Lower lobe of right lung (tissue), 2 donors: ENCODE data around the gene TPCN1. TPM values are rescaled to one million over a fixed set of nuclear protein-coding genes. Genes with fewer than 3 reads are reported as not detected.

ENCODE experiments used
- ATAC-seq, 2 donors: fragments of 200-7000 bp; cut with Tn5 transposase; one replicate each; pipeline ENCODE4 v1.9.1; 2020 to 2022; ENCODE audit warnings: mild to moderate bottlenecking in 2 of 2, moderate library complexity in 2 of 2
- DNase-seq: peaks from one replicate; pipeline ENCODE4 v3.0.0-alpha.2; 2020
- H3K27ac ChIP-seq: fragments of 200-600 bp; one replicate; pipeline ENCODE4 v1.8.0; 2022
- H3K27me3 ChIP-seq: fragments of 200-600 bp; one replicate; pipeline ENCODE4 v1.8.0; 2022; ENCODE audit warnings: low read depth
- H3K36me3 ChIP-seq: fragments of 200-600 bp; one replicate; pipeline ENCODE4 v1.8.0; 2022; ENCODE audit warnings: mild to moderate bottlenecking
- H3K4me1 ChIP-seq: fragments of 200-600 bp; one replicate; pipeline ENCODE4 v1.8.0; 2022
- H3K4me3 ChIP-seq: fragments of 200-600 bp; one replicate; pipeline ENCODE4 v1.8.0; 2022; ENCODE audit warnings: mild to moderate bottlenecking
- H3K9me3 ChIP-seq: fragments of 200-600 bp; one replicate; pipeline ENCODE4 v1.8.0; 2022
- intact Hi-C: fragments of 100-400 bp; cut with DNase I; formaldehyde crosslinking; loops from one replicate; pipeline ENCODE4 v1.11.0; 2022
- total RNA-seq: library from RNA; stranded (reverse); fragmentation: NEBNext Ultra II Directional; extraction: Animal tissue kit (Norgen Biotek cat#: 25700); gene quantifications from one replicate; pipeline ENCODE4 v1.2.1, GENCODE V29; 2021
- TF ChIP-seq, protein P1 (sequence below): fragments of 200-600 bp; IDR thresholded peaks from one replicate; pipeline ENCODE4 v1.8.0; 2022; ENCODE audit warnings: antibody characterized with exemption, mild to moderate bottlenecking
- donor health status: DM: no; HTN: yes; CAD: no; lungs with severe emphysema.

TPCN1 gene
- total RNA-seq, 1 donor from 2014 or later: 68.1 TPM

DNA sequence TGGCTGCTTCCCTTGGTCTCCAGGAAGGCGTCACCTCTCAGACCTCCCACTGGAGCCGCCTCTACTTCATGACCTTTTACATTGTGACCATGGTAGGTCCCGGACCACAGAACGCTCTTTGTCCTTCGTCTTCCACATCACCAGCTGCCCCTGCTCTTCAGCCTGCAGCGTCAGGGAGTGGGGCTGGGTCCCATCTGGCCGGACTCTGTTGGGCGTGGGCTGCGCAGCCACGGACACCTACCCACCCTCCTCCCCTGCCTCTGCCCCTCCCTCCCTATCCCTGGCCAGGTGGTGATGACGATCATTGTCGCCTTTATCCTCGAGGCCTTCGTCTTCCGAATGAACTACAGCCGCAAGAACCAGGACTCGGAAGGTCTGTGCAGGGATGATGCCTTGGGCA lies 70.3 kb downstream of the TPCN1 start:
- H3K27ac ChIP-seq: no peak overlapping the region
- DNase-seq: no peak
- H3K4me3 ChIP-seq: no peak overlapping the region
- TF ChIP-seq, protein P1, sequence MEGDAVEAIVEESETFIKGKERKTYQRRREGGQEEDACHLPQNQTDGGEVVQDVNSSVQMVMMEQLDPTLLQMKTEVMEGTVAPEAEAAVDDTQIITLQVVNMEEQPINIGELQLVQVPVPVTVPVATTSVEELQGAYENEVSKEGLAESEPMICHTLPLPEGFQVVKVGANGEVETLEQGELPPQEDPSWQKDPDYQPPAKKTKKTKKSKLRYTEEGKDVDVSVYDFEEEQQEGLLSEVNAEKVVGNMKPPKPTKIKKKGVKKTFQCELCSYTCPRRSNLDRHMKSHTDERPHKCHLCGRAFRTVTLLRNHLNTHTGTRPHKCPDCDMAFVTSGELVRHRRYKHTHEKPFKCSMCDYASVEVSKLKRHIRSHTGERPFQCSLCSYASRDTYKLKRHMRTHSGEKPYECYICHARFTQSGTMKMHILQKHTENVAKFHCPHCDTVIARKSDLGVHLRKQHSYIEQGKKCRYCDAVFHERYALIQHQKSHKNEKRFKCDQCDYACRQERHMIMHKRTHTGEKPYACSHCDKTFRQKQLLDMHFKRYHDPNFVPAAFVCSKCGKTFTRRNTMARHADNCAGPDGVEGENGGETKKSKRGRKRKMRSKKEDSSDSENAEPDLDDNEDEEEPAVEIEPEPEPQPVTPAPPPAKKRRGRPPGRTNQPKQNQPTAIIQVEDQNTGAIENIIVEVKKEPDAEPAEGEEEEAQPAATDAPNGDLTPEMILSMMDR: no peak
- intact Hi-C loops: no loop called here
- peaks cover 100% of the 10 kb centered on the region for H3K36me3 ChIP-seq
- ATAC-seq: no peak
- no peaks in the 10 kb centered on the region for H3K9me3 ChIP-seq
- H3K4me1 ChIP-seq: no peaks in the 10 kb centered on the region
- no peaks in the 10 kb centered on the region for H3K27me3 ChIP-seq

DNA sequence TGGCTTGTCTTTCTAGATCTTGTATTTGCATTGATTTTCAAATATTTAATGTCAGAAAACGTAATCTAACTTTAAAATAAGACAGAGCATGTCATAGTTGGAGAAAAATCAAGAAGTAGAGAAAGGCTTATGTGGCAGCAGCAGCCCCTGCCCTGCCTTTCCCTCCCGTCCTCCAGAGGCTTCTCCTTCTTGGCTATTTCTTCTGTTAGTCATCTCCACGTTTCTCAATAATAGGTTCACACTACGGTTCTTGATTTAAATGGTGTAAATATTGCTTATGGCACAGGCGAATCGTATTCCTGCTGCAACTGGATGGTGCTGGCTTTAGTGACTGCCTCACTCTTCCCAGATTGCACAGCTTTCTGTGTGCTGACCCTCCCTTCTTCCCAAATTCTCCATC lies 70.8 kb downstream of the TPCN1 start:
- Histone ChIP-seq H3K27me3 (no peaks in the 10 kb centered on the region), H3K4me1 (peaks cover under 1% of the 10 kb centered on the region), H3K4me3 (no peak overlapping the region), H3K36me3 (peaks cover 100% of the 10 kb centered on the region), H3K27ac (no peak overlapping the region), H3K9me3 (no peaks in the 10 kb centered on the region)
- TF ChIP-seq, protein P1: no peak
- DNase-seq (no peak), ATAC-seq (no peak)
- intact Hi-C loops: no loop called here

DNA sequence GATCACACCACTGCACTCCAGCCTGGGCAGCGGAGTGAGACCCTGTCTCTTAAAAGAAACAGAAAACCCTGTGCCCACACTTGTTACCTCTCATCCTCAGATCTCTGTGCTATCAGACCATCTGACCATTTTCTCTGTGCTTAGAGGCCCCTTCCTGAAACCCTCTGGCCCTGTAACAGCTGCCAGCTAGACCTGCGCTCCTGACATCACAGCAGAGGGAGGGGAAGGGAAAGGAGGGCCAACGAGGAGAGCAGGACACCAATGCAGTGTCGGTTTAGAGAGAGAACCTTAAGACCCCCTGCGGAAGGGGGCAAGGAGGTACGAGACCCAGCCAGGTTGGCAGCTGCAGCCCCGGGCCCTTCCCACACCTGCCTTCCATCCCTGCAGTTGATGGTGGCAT lies 71.3 kb downstream of the TPCN1 start:
- H3K36me3 ChIP-seq: peaks cover 100% of the 10 kb centered on the region
- intact Hi-C loops: no loop called here
- ATAC-seq: no peak
- TF ChIP-seq, protein P1: no peak
- H3K27ac ChIP-seq: no peak overlapping the region
- H3K27me3 ChIP-seq: no peaks in the 10 kb centered on the region
- peaks cover 5% of the 10 kb centered on the region for H3K4me1 ChIP-seq
- H3K4me3 ChIP-seq: no peak overlapping the region
- DNase-seq: no peak
- no peaks in the 10 kb centered on the region for H3K9me3 ChIP-seq

DNA sequence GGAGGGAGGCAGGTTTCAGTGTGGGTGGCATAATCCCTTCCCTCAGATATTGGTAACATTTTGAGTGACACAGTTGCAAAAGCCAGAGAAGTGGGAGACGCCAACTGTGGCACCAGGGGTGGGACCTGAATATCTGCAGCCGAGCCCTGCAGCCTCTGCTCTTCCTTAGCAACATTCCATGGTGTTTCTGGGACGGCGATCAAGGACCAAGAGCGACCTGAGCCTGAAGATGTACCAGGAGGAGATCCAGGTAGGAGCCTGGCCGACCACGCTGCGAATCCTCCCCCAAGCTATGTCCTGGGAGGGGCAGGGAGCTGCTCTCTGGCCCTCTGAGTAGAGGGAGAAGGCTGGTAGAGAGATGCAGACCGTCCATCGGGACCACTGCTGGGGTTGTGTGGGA lies 71.8 kb downstream of the TPCN1 start:
- Histone ChIP-seq H3K36me3 (peaks cover 97% of the 10 kb centered on the region), H3K27ac (no peak overlapping the region), H3K4me3 (no peak overlapping the region), H3K27me3 (no peaks in the 10 kb centered on the region), H3K9me3 (no peaks in the 10 kb centered on the region), H3K4me1 (peaks cover 11% of the 10 kb centered on the region)
- TF ChIP-seq, protein P1: no peak
- DNase-seq (no peak), ATAC-seq (no peak)
- intact Hi-C loops: no loop called here

DNA sequence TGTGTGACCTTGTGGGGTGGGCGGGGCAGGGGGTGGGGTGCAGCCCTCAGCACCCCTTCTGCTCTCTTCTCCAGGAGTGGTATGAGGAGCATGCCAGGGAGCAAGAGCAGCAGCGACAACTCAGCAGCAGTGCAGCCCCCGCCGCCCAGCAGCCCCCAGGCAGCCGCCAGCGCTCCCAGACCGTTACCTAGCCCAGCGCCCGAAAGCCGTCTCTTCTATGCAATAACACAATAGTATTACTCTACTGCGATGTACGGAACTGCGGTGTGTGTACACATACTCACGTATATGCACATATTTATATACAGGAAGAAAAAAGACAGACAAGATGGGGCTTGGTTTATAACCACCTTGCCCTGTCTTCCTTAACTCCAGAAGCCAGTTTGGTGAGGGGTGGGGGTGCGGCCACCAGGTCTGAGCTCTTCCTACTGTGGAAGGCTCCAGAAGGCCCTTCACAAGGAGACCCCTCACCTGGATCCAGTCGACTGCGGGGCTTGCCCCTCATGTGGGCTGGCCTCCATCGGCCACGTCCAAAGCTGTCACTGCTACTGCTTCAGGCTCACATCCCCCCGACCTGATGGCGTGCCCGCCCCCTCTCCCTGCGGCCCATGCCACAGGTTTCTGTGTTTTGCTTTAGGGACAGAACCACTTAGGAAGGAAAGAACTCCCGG lies 74.8 kb downstream of the TPCN1 start:
- Histone ChIP-seq H3K4me3 (no peak overlapping the region), H3K27me3 (no peaks in the 10 kb centered on the region), H3K9me3 (no peaks in the 10 kb centered on the region), H3K36me3 (peaks cover 72% of the 10 kb centered on the region), H3K27ac (no peak overlapping the region), H3K4me1 (peaks cover 25% of the 10 kb centered on the region)
- TF ChIP-seq, protein P1: no peak
- intact Hi-C loops: no loop called here
- no peak for DNase-seq
- no peak for ATAC-seq
